Left renal cortex interstitium (tissue), 4 donors: ENCODE results near the gene REXO5. TPM values are rescaled to one million over a fixed set of nuclear protein-coding genes. Genes with fewer than 3 reads are reported as not detected.
"Not testable (repeated sequence)": the region's sequence is repeated elsewhere in the genome, so short reads cannot be mapped to it uniquely, and the experiment has no call there.

Experiments used
- DNase-seq, 4 donors: peaks; one replicate each; pipeline ENCODE4 v3.0.0-alpha.2; 2013; ENCODE audit warnings: low read depth in 4 of 4, low spot score in 2 of 4, missing footprints in 1 of 4
- polyA plus RNA-seq, 4 donors: library from polyadenylated mRNA; unstranded; fragments of 120-200 nt; gene quantifications; one replicate each; pipeline ENCODE4 v1.2.1, GENCODE V29; 2013; ENCODE audit not compliant: insufficient read length in 4 of 4

REXO5 gene
- polyA plus RNA-seq, 4 donors, result 5.7 to 10.0 (median 6.6) TPM

GRCh38 chr16:20799599-20799998 is 6.7 kb upstream of the REXO5 start:
- no peak for DNase-seq

GRCh38 chr16:20801278-20801677 is 5.0 kb upstream of the REXO5 start:
- no peak for DNase-seq

GRCh38 chr16:20803192-20803560 is 3.2 kb upstream of the REXO5 start:
- no peak for DNase-seq

- no peak for DNase-seq
Observed at GRCh38 chr16:20803561-20804214, 2.6 kb upstream of the REXO5 start.

GRCh38 chr16:20805684-20806167 is 601 bp upstream of the REXO5 start:
- not testable (repeated sequence) for DNase-seq

GRCh38 chr16:20807862-20808261 is 1.5 kb downstream of the REXO5 start:
- no peak for DNase-seq

- DNase-seq, result no peak
Observed at GRCh38 chr16:20811889-20812439, 5.6 kb downstream of the REXO5 start.

GRCh38 chr16:20812510-20812909 is 6.2 kb downstream of the REXO5 start:
- no peak for DNase-seq

- DNase-seq, result no peak
Observed at GRCh38 chr16:20814784-20815183, 8.5 kb downstream of the REXO5 start.

GRCh38 chr16:20818929-20819585 is 12.7 kb downstream of the REXO5 start:
- no peak for DNase-seq

GRCh38 chr16:20821682-20822081 is 15.4 kb downstream of the REXO5 start:
- DNase-seq, result no peak

- no peak for DNase-seq
Observed at GRCh38 chr16:20822521-20823325, 16.4 kb downstream of the REXO5 start.

- no peak for DNase-seq
Observed at GRCh38 chr16:20826039-20826566, 19.8 kb downstream of the REXO5 start.

- no peak for DNase-seq
Observed at GRCh38 chr16:20829536-20829935, 23.2 kb downstream of the REXO5 start.

GRCh38 chr16:20830372-20830771 is 24.0 kb downstream of the REXO5 start:
- no peak for DNase-seq

GRCh38 chr16:20833086-20833485 is 26.8 kb downstream of the REXO5 start:
- no peak for DNase-seq

- DNase-seq, result no peak
Observed at GRCh38 chr16:20838240-20838639, 31.9 kb downstream of the REXO5 start.

- DNase-seq, result no peak
Observed at GRCh38 chr16:20839504-20839903, 33.2 kb downstream of the REXO5 start.

GRCh38 chr16:20844054-20844453 is 37.7 kb downstream of the REXO5 start:
- DNase-seq, result no peak

- DNase-seq, result no peak
Observed at GRCh38 chr16:20844588-20844987, 38.3 kb downstream of the REXO5 start.

- DNase-seq, result no peak
Observed at GRCh38 chr16:20846030-20846429, 39.7 kb downstream of the REXO5 start.
